Measurements from ENCODE around the gene WDR4.
"Not testable (repeated sequence)": the region's sequence is repeated elsewhere in the genome, so short reads cannot be mapped to it uniquely, and the experiment has no call there.

- TF ChIP-seq CTCF, EZH2, EZH2phosphoT487 (IDR thresholded peaks at IDR 0.05): not testable (repeated sequence)
Observed at GRCh38 chr21:42875811-42876210, 3.5 kb downstream of the WDR4 start.
